Mesenchymal stem cell (in vitro differentiated cells and primary cell): Measurements from ENCODE around the gene OR6C65. TPM values are rescaled to one million over a fixed set of nuclear protein-coding genes. Genes with fewer than 3 reads are reported as not detected.
"Not testable (repeated sequence)": the region's sequence is repeated elsewhere in the genome, so short reads cannot be mapped to it uniquely, and the experiment has no call there.

Source experiments
- DNase-seq: peaks from one replicate; pipeline ENCODE4 v3.0.0-alpha.2; 2013
- H2AFZ ChIP-seq: one replicate; pipeline ENCODE4 v1.6.1; 2013; ENCODE audit warnings: low read depth, mild to moderate bottlenecking, control low read depth, inconsistent platforms, low read length, moderate library complexity
- H2AK5ac ChIP-seq: 2 replicates; pipeline ENCODE4 v1.6.1; 2013; ENCODE audit warnings: low read length, moderate library complexity, mild to moderate bottlenecking, inconsistent platforms; ENCODE audit not compliant: severe bottlenecking
- H2BK120ac ChIP-seq: one replicate; pipeline ENCODE4 v1.6.1; 2013; ENCODE audit warnings: low read depth, mild to moderate bottlenecking, inconsistent platforms, low read length, moderate library complexity
- H2BK12ac ChIP-seq, 2 experiments: one replicate each; pipeline ENCODE4 v1.6.1; 2013; ENCODE audit warnings: inconsistent platforms in 2 of 2, low read length in 2 of 2, mild to moderate bottlenecking in 2 of 2, moderate library complexity in 2 of 2, control low read depth in 1 of 2
- H2BK15ac ChIP-seq: one replicate; pipeline ENCODE4 v1.6.1; 2013; ENCODE audit warnings: mild to moderate bottlenecking, low read depth, inconsistent platforms; ENCODE audit not compliant: poor library complexity, severe bottlenecking
- H2BK5ac ChIP-seq: 2 replicates; pipeline ENCODE4 v1.6.1; 2013; ENCODE audit warnings: low read depth, mild to moderate bottlenecking, low read length, control low read depth, inconsistent platforms; ENCODE audit not compliant: poor library complexity, severe bottlenecking
- H3K14ac ChIP-seq, 2 experiments: one replicate each; pipeline ENCODE4 v1.6.1; 2013; ENCODE audit warnings: inconsistent platforms in 2 of 2, low read length in 2 of 2, control low read depth in 1 of 2, mild to moderate bottlenecking in 1 of 2, moderate library complexity in 1 of 2
- H3K18ac ChIP-seq, 2 experiments: one replicate each; pipeline ENCODE4 v1.6.1; 2013; ENCODE audit warnings: inconsistent platforms in 2 of 2, low read length in 2 of 2, control low read depth in 1 of 2, low read depth in 1 of 2, mild to moderate bottlenecking in 1 of 2
- H3K23ac ChIP-seq, 2 experiments: one replicate each; pipeline ENCODE4 v1.6.1; 2013; ENCODE audit warnings: inconsistent platforms in 2 of 2, low read length in 2 of 2, mild to moderate bottlenecking in 2 of 2, moderate library complexity in 2 of 2, control low read depth in 1 of 2
- H3K27ac ChIP-seq: 2 replicates; pipeline ENCODE4 v1.5.1; 2013; ENCODE audit warnings: mild to moderate bottlenecking, moderate library complexity, low read length, control low read depth, inconsistent platforms; ENCODE audit not compliant: poor library complexity, severe bottlenecking
- H3K27me3 ChIP-seq, 2 experiments: 2 replicates each; pipeline versions ENCODE4 v1.6.1 to v1.7.0; 2013; ENCODE audit warnings: low read length in 2 of 2, mild to moderate bottlenecking in 2 of 2, moderate library complexity in 2 of 2, control low read depth in 1 of 2, inconsistent platforms in 1 of 2; ENCODE audit not compliant: control insufficient read depth in 1 of 2, insufficient read depth in 1 of 2
- H3K36me3 ChIP-seq, 2 experiments: 2 replicates each; pipeline versions ENCODE4 v1.6.1 to v1.7.0; 2013; ENCODE audit warnings: low read length in 2 of 2, control low read depth in 1 of 2, inconsistent platforms in 1 of 2, low read depth in 1 of 2, mild to moderate bottlenecking in 1 of 2; ENCODE audit not compliant: insufficient read depth in 2 of 2, control insufficient read depth in 1 of 2
- H3K4ac ChIP-seq, 2 experiments: one replicate each; pipeline ENCODE4 v1.6.1; 2013; ENCODE audit warnings: inconsistent platforms in 2 of 2, low read length in 2 of 2, mild to moderate bottlenecking in 2 of 2, moderate library complexity in 2 of 2, control low read depth in 1 of 2, low read depth in 1 of 2
- H3K4me1 ChIP-seq: 2 replicates; pipeline ENCODE4 v1.6.1; 2013; ENCODE audit warnings: low read depth, low read length, control low read depth; ENCODE audit not compliant: control insufficient read depth, insufficient read depth
- H3K4me2 ChIP-seq: 2 replicates; pipeline ENCODE4 v1.6.1; 2013; ENCODE audit warnings: low read length, mild to moderate bottlenecking, inconsistent platforms; ENCODE audit not compliant: poor library complexity, severe bottlenecking
- H3K4me3 ChIP-seq, 2 experiments: 2 replicates each; pipeline versions ENCODE4 v1.5.1 to v1.7.0; 2013; ENCODE audit warnings: low read length in 2 of 2, mild to moderate bottlenecking in 2 of 2, control low read depth in 1 of 2, low read depth in 1 of 2; ENCODE audit not compliant: insufficient read depth in 1 of 2
- H3K79me1 ChIP-seq: replicated peaks from 2 replicates; pipeline ENCODE4 v1.6.1; 2013; ENCODE audit warnings: mild to moderate bottlenecking, control low read depth, low read length, inconsistent platforms; ENCODE audit not compliant: poor library complexity, severe bottlenecking
- H3K9ac ChIP-seq: 2 replicates; pipeline ENCODE4 v1.7.0; 2013; ENCODE audit warnings: mild to moderate bottlenecking, low read length, moderate library complexity
- H3K9me3 ChIP-seq: 2 replicates; pipeline ENCODE4 v1.7.0; 2013; ENCODE audit warnings: mild to moderate bottlenecking, low read length; ENCODE audit not compliant: control insufficient read depth
- H4K8ac ChIP-seq: one replicate; pipeline ENCODE4 v1.6.1; 2013; ENCODE audit warnings: inconsistent platforms, mild to moderate bottlenecking, low read length, moderate library complexity
- H4K91ac ChIP-seq: one replicate; pipeline ENCODE4 v1.6.1; 2013; ENCODE audit warnings: mild to moderate bottlenecking, low read length, inconsistent platforms
- WGBS: methylation state at CpG from one replicate; pipeline ENCODE4 v1.1.7; 2013; ENCODE audit warnings: mixed read lengths; 5-methylcytosine and 5-hydroxymethylcytosine counted together
- polyA plus RNA-seq, 2 experiments: library from polyadenylated mRNA; stranded (reverse); fragments of 200-250 nt; gene quantifications; one replicate each; pipeline ENCODE4 v1.2.3, GENCODE V29; 2013

OR6C65 gene
- polyA plus RNA-seq (2013, experiment 1 of 2) = not detected
- not detected for polyA plus RNA-seq (2013, experiment 2 of 2)

GRCh38 chr12:55400229-55400628 is at the start of gene OR6C65:
TSS of gene OR6C65 (plus strand) at chr12:55400529. CDS start at chr12:55400529, 0 bp downstream.
- Histone ChIP-seq H3K4ac (no peak within 1 kb of the TSS), H3K18ac (no peak within 1 kb of the TSS), H3K4me3 (no peak within 1 kb of the TSS), H4K8ac (no peak within 1 kb of the TSS), H3K27ac (no peak within 1 kb of the TSS), H2BK15ac (no peak within 1 kb of the TSS), H2AFZ (no peak within 1 kb of the TSS), H4K91ac (no peak within 1 kb of the TSS), H3K27me3 (no peaks in the 10 kb centered on the region), H3K36me3 (no peaks in the 10 kb centered on the region), H3K14ac (no peak within 1 kb of the TSS), H3K9ac (no peak within 1 kb of the TSS), H2AK5ac (no peak within 1 kb of the TSS), H2BK12ac (no peak within 1 kb of the TSS), H3K9me3 (no peaks in the 10 kb centered on the region), H3K23ac (no peak within 1 kb of the TSS), H2BK120ac (no peak within 1 kb of the TSS), H3K79me1 (no peaks in the 10 kb centered on the region), H2BK5ac (no peak within 1 kb of the TSS), H3K4me2 (no peak within 1 kb of the TSS), H3K4me1 (no peaks in the 10 kb centered on the region)
- DNase-seq = no peak
- 100% methylated on average over 1 of the region's 1 CpG for WGBS

DNA sequence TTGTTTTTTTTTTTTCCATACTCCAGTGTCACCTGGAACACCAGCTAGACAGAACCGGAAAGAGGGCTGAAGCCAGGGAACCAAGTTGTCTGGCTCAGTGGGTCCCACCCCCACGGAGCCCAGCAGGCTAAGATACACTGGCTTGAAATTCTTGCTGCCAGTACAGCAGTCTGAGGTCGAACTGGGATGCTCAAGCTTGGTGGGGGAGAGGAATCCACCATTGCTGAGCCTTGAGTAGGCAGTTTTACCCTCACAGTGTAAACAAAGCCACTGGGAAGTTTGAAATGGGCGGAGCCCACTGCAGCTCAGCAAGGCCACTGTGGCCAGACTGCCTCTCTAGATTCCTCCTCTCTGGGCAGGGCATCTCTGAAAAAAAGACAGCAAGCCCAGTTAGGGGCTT is 45.0 kb upstream of the OR6C65 start:
- not testable (repeated sequence) for H3K27me3 ChIP-seq, H3K18ac ChIP-seq, H4K8ac ChIP-seq, H2BK5ac ChIP-seq, H2AK5ac ChIP-seq, H3K23ac ChIP-seq, H3K4me2 ChIP-seq, H3K9ac ChIP-seq, DNase-seq, H3K14ac ChIP-seq, H2BK15ac ChIP-seq, H3K79me1 ChIP-seq, H3K4ac ChIP-seq, H3K36me3 ChIP-seq, H3K27ac ChIP-seq, H3K9me3 ChIP-seq, H3K4me1 ChIP-seq, H2BK12ac ChIP-seq, H3K4me3 ChIP-seq, H4K91ac ChIP-seq, H2BK120ac ChIP-seq, H2AFZ ChIP-seq
- 58% methylated on average over 4 of the region's 4 CpGs for WGBS

- Histone ChIP-seq H3K4ac (no peak within 1 kb of the TSS), H2BK120ac (no peak within 1 kb of the TSS), H4K91ac (no peak within 1 kb of the TSS), H3K79me1 (no peaks in the 10 kb centered on the region), H2BK12ac (no peak within 1 kb of the TSS), H3K27ac (no peak within 1 kb of the TSS), H3K4me1 (no peaks in the 10 kb centered on the region), H3K27me3 (no peaks in the 10 kb centered on the region), H3K4me3 (no peak within 1 kb of the TSS), H3K18ac (no peak within 1 kb of the TSS), H3K23ac (no peak within 1 kb of the TSS), H2AK5ac (no peak within 1 kb of the TSS), H3K9me3 (no peaks in the 10 kb centered on the region), H4K8ac (no peak within 1 kb of the TSS), H3K9ac (no peak within 1 kb of the TSS), H2BK5ac (no peak within 1 kb of the TSS), H3K36me3 (no peaks in the 10 kb centered on the region), H2AFZ (no peak within 1 kb of the TSS), H3K14ac (no peak within 1 kb of the TSS), H3K4me2 (no peak within 1 kb of the TSS), H2BK15ac (no peak within 1 kb of the TSS)
- WGBS = no CpG with 5 or more reads among the region's 4 CpGs
- DNase-seq = no peak
Measured at GRCh38 chr12:55362675-55363074, 37.7 kb upstream of the OR6C65 start, which contains the start of gene OR6C75. TSS of gene OR6C75 (plus strand) at chr12:55362975. CDS start at chr12:55365111, 2,136 bp downstream.

DNA sequence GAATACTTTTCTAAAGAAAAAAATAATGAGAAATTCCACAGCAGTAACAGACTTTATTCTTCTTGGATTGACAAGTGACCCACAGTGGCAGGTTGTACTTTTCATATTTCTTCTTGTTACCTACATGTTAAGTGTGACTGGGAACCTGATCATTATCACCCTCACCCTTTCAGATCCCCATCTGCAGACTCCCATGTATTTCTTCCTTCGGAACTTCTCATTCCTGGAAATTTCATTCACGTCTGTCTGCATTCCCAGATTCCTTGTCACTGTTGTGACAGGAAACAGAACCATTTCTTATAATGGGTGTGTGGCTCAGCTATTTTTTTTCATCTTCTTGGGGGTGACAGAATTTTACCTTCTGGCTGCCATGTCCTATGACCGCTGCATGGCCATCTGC is 35.2 kb upstream of the OR6C65 start:
- Histone ChIP-seq H3K36me3 (no peaks in the 10 kb centered on the region), H3K4me1 (no peaks in the 10 kb centered on the region), H3K9ac (no peak overlapping the region), H3K14ac (no peak overlapping the region), H3K4ac (no peak overlapping the region), H2BK15ac (no peak overlapping the region), H3K18ac (no peak overlapping the region), H3K4me3 (no peak overlapping the region), H2BK120ac (no peak overlapping the region), H3K79me1 (no peaks in the 10 kb centered on the region), H2BK5ac (no peak overlapping the region), H3K27ac (no peak overlapping the region), H4K91ac (no peak overlapping the region), H4K8ac (no peak overlapping the region), H3K23ac (no peak overlapping the region), H2AK5ac (no peak overlapping the region), H2BK12ac (no peak overlapping the region), H2AFZ (no peak overlapping the region), H3K4me2 (no peak overlapping the region), H3K9me3 (no peaks in the 10 kb centered on the region), H3K27me3 (no peaks in the 10 kb centered on the region)
- no peak for DNase-seq
- WGBS = 89% methylated on average over 2 of the region's 3 CpGs
